SH-SY5Y (cell line): ENCODE measurements around the gene DLEU7.

Experiments
- GATA2 ChIP-seq: IDR thresholded peaks from 2 replicates; pipeline ENCODE4 v1.6.1; 2011; ENCODE audit warnings: mild to moderate bottlenecking, low read depth, low read length
- GATA3 ChIP-seq: IDR thresholded peaks from 2 replicates; pipeline ENCODE4 v1.6.1; 2011; ENCODE audit warnings: low read depth, mild to moderate bottlenecking, low read length, moderate library complexity

GRCh38 chr13:50829896-50830295, 13.6 kb downstream of the DLEU7 start:
- no peak for TF ChIP-seq GATA2
- TF ChIP-seq GATA3, result no peak
